Nephron (organoid): ENCODE measurements around the gene NIP7.

Experiments used
- H3K27ac Mint-ChIP-seq, 3 experiments: 2 replicates each; pipeline ENCODE4 v1.8.0; 2020; ENCODE audit warnings: mixed read lengths in 3 of 3, mild to moderate bottlenecking in 2 of 3, moderate library complexity in 1 of 3
- H3K27me3 Mint-ChIP-seq: 2 replicates; pipeline ENCODE4 v1.8.0; 2021; ENCODE audit warnings: low read depth, mild to moderate bottlenecking, moderate library complexity, mixed read lengths
- H3K36me3 Mint-ChIP-seq: 2 replicates; pipeline ENCODE4 v1.8.0; 2020; ENCODE audit warnings: low read depth, mixed read lengths
- H3K4me1 Mint-ChIP-seq: 2 replicates; pipeline ENCODE4 v1.8.0; 2020; ENCODE audit warnings: mixed read lengths
- H3K4me3 Mint-ChIP-seq, 3 experiments: 2 replicates each; pipeline ENCODE4 v1.8.0; 2020; ENCODE audit warnings: mild to moderate bottlenecking in 3 of 3, mixed read lengths in 3 of 3, moderate library complexity in 2 of 3
- H3K9me3 Mint-ChIP-seq: 2 replicates; pipeline ENCODE4 v1.8.0; 2020; ENCODE audit warnings: mixed read lengths
- CTCF ChIP-seq, 3 experiments: fragments of 200-600 bp; sonication (generic); IDR thresholded peaks; one replicate each; pipeline ENCODE4 v1.5.0; 2021; ENCODE audit warnings: antibody characterized with exemption in 3 of 3; ENCODE audit not compliant: unreplicated experiment in 3 of 3

NIP7 gene

GRCh38 chr16:69363281-69363717, 23.7 kb downstream of the NIP7 start:
- Mint-ChIP-seq H3K27me3 (no peaks in the 10 kb centered on the region), H3K36me3 (peaks cover 50% of the 10 kb centered on the region), H3K4me1 (no peaks in the 10 kb centered on the region), H3K27ac (no peak overlapping the region), H3K4me3 (no peak overlapping the region), H3K9me3 (no peaks in the 10 kb centered on the region)
- no peak for TF ChIP-seq CTCF (IDR thresholded peaks at IDR 0.05; ENCODE audit: unreplicated experiment in 3 of 3)

GRCh38 chr16:69364088-69364487, 24.5 kb downstream of the NIP7 start:
- TF ChIP-seq CTCF (IDR thresholded peaks at IDR 0.05; ENCODE audit: unreplicated experiment in 3 of 3): no peak
- Mint-ChIP-seq H3K9me3 (no peaks in the 10 kb centered on the region), H3K36me3 (peaks cover 58% of the 10 kb centered on the region), H3K4me3 (no peak overlapping the region), H3K4me1 (no peaks in the 10 kb centered on the region), H3K27me3 (no peaks in the 10 kb centered on the region), H3K27ac (no peak overlapping the region)

GRCh38 chr16:69365901-69366300, 26.3 kb downstream of the NIP7 start:
- Mint-ChIP-seq H3K27me3 (no peaks in the 10 kb centered on the region), H3K4me3 (no peak overlapping the region), H3K4me1 (no peaks in the 10 kb centered on the region), H3K27ac (no peak overlapping the region), H3K9me3 (no peaks in the 10 kb centered on the region), H3K36me3 (peaks cover 72% of the 10 kb centered on the region)
- TF ChIP-seq CTCF (IDR thresholded peaks at IDR 0.05; ENCODE audit: unreplicated experiment in 3 of 3): no peak

GRCh38 chr16:69366431-69366830, 26.9 kb downstream of the NIP7 start:
- H3K9me3 Mint-ChIP-seq: no peaks in the 10 kb centered on the region
- no peak for TF ChIP-seq CTCF (IDR thresholded peaks at IDR 0.05; ENCODE audit: unreplicated experiment in 3 of 3)

GRCh38 chr16:69367980-69368379, 28.4 kb downstream of the NIP7 start:
- Mint-ChIP-seq H3K36me3 (peaks cover 77% of the 10 kb centered on the region), H3K27ac (no peak overlapping the region), H3K4me3 (no peak overlapping the region), H3K4me1 (no peaks in the 10 kb centered on the region), H3K9me3 (no peaks in the 10 kb centered on the region), H3K27me3 (no peaks in the 10 kb centered on the region)
- TF ChIP-seq CTCF (IDR thresholded peaks at IDR 0.05; ENCODE audit: unreplicated experiment in 3 of 3): no peak

More at GRCh38 chr16:69366431-69366830, 26.9 kb downstream of the NIP7 start:
- Mint-ChIP-seq H3K4me3 (no peak overlapping the region), H3K27me3 (no peaks in the 10 kb centered on the region), H3K36me3 (peaks cover 71% of the 10 kb centered on the region), H3K27ac (no peak overlapping the region), H3K4me1 (no peaks in the 10 kb centered on the region)

GRCh38 chr16:69368866-69369265, 29.3 kb downstream of the NIP7 start:
- no peaks in the 10 kb centered on the region for H3K4me1 Mint-ChIP-seq
- H3K9me3 Mint-ChIP-seq: no peaks in the 10 kb centered on the region
- H3K27me3 Mint-ChIP-seq: no peaks in the 10 kb centered on the region
- no peak overlapping the region for H3K4me3 Mint-ChIP-seq
- H3K36me3 Mint-ChIP-seq: peaks cover 78% of the 10 kb centered on the region
- no peak for TF ChIP-seq CTCF (IDR thresholded peaks at IDR 0.05; ENCODE audit: unreplicated experiment in 3 of 3)
- H3K27ac Mint-ChIP-seq: no peak overlapping the region
